ENCODE results near the gene ADD3. TPM values are rescaled to one million over a fixed set of nuclear protein-coding genes. Genes with fewer than 3 reads are reported as not detected.

ADD3 gene
- total and polyA plus RNA-seq, 10 of the 15 experiments (the other 5 are each of a cell fraction or from before 2014, with no cell fraction given): 27.3 to 129 (median 67.8) TPM

GRCh38 chr10:109991266-109991855, 16.4 kb upstream of the ADD3 start:
- BruUV-seq (replicated peaks): no TSS peak
- intact Hi-C loops (cut with micrococcal nuclease; ENCODE audit: unreplicated experiment): no loop called here
- TF ChIP-seq SP1 (IDR thresholded peaks at IDR 0.05; ENCODE audit: low read depth, low read length) (no peak), SMC3 (IDR thresholded peaks at IDR 0.05; ENCODE audit: borderline replicate concordance, low read length) (no peak), FOXK2 (IDR thresholded peaks at IDR 0.05) (no peak), ZNF384 (IDR thresholded peaks at IDR 0.05; ENCODE audit: borderline replicate concordance, low read depth, low read length) (no peak), ZBTB4 (CRISPR knock-in tag; IDR thresholded peaks at IDR 0.05) (no peak), EZH2 (IDR thresholded peaks at IDR 0.05; ENCODE audit: borderline replicate concordance, control insufficient read depth, low read depth, low read length) (no peak), MXI1 (IDR thresholded peaks at IDR 0.05; ENCODE audit: low read depth, low read length) (no peak), SREBF1 (IDR thresholded peaks at IDR 0.05; ENCODE audit: low read length) (no peak), EGR1 (IDR thresholded peaks at IDR 0.05; ENCODE audit: borderline replicate concordance in 1 of 2, low read depth in 2 of 2, low read length in 2 of 2) (no peak), BCL11A (IDR thresholded peaks at IDR 0.05; ENCODE audit: low read depth, low read length) (no peak), NFXL1 (IDR thresholded peaks at IDR 0.05; ENCODE audit: borderline replicate concordance) (no peak), USF2 (IDR thresholded peaks at IDR 0.05; ENCODE audit: borderline replicate concordance, low read depth, low read length) (no peak), SUPT20H (IDR thresholded peaks at IDR 0.05; ENCODE audit: borderline replicate concordance, control insufficient read depth, low read depth, low read length) (no peak), TCF3 (IDR thresholded peaks at IDR 0.05; ENCODE audit: borderline replicate concordance, insufficient read depth, low read depth, low read length) (no peak)
- no peaks in the 10 kb centered on the region for H3K36me3 ChIP-seq (ENCODE audit: control insufficient read depth in 2 of 2, insufficient read depth in 2 of 2, low read length in 1 of 2)
- no peaks in the 10 kb centered on the region for H4K20me1 ChIP-seq (ENCODE audit: control insufficient read depth, insufficient read depth)
- no peaks in the 10 kb centered on the region for H3K27me3 ChIP-seq (replicated peaks in 1 of 2; ENCODE audit: control insufficient read depth in 2 of 2, insufficient read depth in 2 of 2, low read length in 1 of 2)
- 0% methylated on average over 1 of the region's 1 CpG for WGBS (ENCODE audit: insufficient coverage, insufficient replicate concordance, low lambda C conversion rate, missing lambda C conversion rate)
- no peak overlapping the region for H3K9ac ChIP-seq (ENCODE audit: control insufficient read depth, insufficient read depth, low read length)
- ChIA-PET CTCF (interaction anchor here (0.6 to 7.8 kb wide), 12 partner anchors 8 to 288 kb away, joined by 3 to 54 read pairs (median 4); no protein-coding TSS in a partner anchor), RAD21 (ENCODE audit: unreplicated experiment) (interaction anchor here (0.8 to 1.7 kb wide), 9 partner anchors 9 to 145 kb away, joined by 3 to 7 read pairs (median 5); no protein-coding TSS in a partner anchor), SMC1A (ENCODE audit: uncharacterized antibody, unreplicated experiment) (interaction anchor here (0.6 to 1.9 kb wide), 12 partner anchors 9 to 238 kb away, joined by 3 to 8 read pairs (median 4); no protein-coding TSS in a partner anchor), POLR2A (interaction anchor here (0.5 to 1.1 kb wide), 2 partner anchors 17 to 97 kb away, joined by 3 to 8 read pairs; no protein-coding TSS in a partner anchor)
- H3K4me2 ChIP-seq (ENCODE audit: control insufficient read depth, insufficient read depth): no peak overlapping the region
- ATAC-seq (no peak), DNase-seq (ENCODE audit: low read depth, low spot score) (no peak), FAIRE-seq (no peak)
- in situ Hi-C loops (cut with MboI): no loop called here
- H3K9me3 ChIP-seq (replicated peaks; ENCODE audit: control insufficient read depth, insufficient read depth, low read length): peaks cover 4% of the 10 kb centered on the region; the same call in 2 of the 3 replicates
- peaks cover 3% of the 10 kb centered on the region for H3K4me1 ChIP-seq (ENCODE audit: control insufficient read depth, insufficient read depth, low read length)
- H3K27ac ChIP-seq (ENCODE audit: control insufficient read depth, insufficient read depth): no peak overlapping the region
- no peaks in the 10 kb centered on the region for H3K79me2 ChIP-seq (ENCODE audit: control insufficient read depth, insufficient read depth, low read length)
- H3K4me3 ChIP-seq: no peak overlapping the region
- H2AFZ ChIP-seq (ENCODE audit: control insufficient read depth, low read depth, low read length): no peak overlapping the region

All from GM12878 (cell line).